HFFc6 (cell line): ENCODE data around the gene ATAD3A. TPM values are rescaled to one million over a fixed set of nuclear protein-coding genes. Genes with fewer than 3 reads are reported as not detected.

Experiments
- DNase-seq: peaks from one replicate; pipeline ENCODE4 v3.0.0-alpha.2; 2018
- H3K27ac Mint-ChIP-seq: 2 replicates; pipeline ENCODE4 v1.8.0; 2020; ENCODE audit warnings: mild to moderate bottlenecking, mixed read lengths
- H3K27me3 Mint-ChIP-seq: 2 replicates; pipeline ENCODE4 v1.8.0; 2021; ENCODE audit warnings: mild to moderate bottlenecking, moderate library complexity, mixed read lengths; ENCODE audit not compliant: insufficient read depth
- H3K36me3 Mint-ChIP-seq: 2 replicates; pipeline ENCODE4 v1.8.0; 2021; ENCODE audit warnings: low read depth, mixed read lengths
- H3K4me1 Mint-ChIP-seq: 2 replicates; pipeline ENCODE4 v1.8.0; 2020; ENCODE audit warnings: low read depth, mixed read lengths
- H3K4me3 Mint-ChIP-seq: 2 replicates; pipeline ENCODE4 v1.8.0; 2020; ENCODE audit warnings: mild to moderate bottlenecking, moderate library complexity, mixed read lengths
- H3K9me3 Mint-ChIP-seq: 2 replicates; pipeline ENCODE4 v1.8.0; 2020; ENCODE audit warnings: mild to moderate bottlenecking, mixed read lengths
- total RNA-seq, 6 experiments: library from RNA; stranded (reverse); fragmentation: NEBNext Ultra II Directional; extraction: Animal tissue kit (Norgen Biotek cat#: 25700); gene quantifications; 2 replicates in 1 of 6; 3 replicates in 5 of 6; pipeline ENCODE4 v1.2.3, GENCODE V29; 2021
- TF ChIP-seq, protein P1 (sequence below): fragments of 200-600 bp; sonication (generic); IDR thresholded peaks from 2 replicates; pipeline ENCODE4 v1.5.0; 2021; ENCODE audit warnings: antibody characterized with exemption, mild to moderate bottlenecking

Gene ATAD3A
- total RNA-seq, 6 experiments from 2014 or later: 48.7 to 61.5 (median 54.0) TPM

DNA sequence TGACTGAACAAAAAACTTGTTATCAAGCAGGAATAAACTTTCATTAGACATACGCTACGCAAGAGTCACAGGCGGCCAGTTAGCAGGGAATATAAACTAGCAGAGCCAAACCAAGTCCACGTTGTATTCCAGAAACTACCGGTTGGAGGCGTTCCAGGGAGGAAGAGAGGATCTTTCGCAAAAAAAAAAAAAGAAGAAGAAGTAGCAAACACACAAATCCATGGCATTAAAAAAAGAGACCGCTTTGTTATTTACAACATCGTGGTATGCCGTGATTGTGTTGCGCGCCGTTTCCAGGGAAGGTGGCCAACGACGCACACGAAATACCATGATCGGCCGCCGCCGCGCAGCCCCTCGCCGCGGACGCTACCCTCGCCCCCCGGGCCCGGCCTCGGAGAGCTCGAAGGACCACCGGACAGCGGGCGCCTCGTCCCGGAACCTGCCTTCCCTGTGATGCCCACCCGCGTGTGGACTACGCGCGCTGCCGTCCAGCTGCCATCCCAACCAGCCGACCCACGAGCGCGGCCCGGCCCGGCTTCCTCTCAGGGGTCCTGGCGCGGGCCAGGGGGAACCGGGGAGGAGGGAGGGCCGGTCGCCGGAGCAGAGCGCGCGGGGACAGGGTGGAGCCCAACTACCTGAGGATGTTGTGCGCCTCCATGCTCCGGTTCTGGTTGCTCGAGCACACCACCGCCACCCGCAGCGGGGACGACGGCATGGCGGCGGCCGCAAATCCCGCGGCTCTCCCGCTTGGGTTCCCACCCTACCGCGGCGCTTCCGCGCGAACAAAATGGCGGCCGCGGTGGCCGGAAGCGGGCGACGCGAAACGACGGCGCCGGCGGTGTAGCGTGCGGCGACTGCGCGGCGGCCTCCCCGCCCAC is 62.1 kb downstream of the ATAD3A start:
- TF ChIP-seq, protein P1, sequence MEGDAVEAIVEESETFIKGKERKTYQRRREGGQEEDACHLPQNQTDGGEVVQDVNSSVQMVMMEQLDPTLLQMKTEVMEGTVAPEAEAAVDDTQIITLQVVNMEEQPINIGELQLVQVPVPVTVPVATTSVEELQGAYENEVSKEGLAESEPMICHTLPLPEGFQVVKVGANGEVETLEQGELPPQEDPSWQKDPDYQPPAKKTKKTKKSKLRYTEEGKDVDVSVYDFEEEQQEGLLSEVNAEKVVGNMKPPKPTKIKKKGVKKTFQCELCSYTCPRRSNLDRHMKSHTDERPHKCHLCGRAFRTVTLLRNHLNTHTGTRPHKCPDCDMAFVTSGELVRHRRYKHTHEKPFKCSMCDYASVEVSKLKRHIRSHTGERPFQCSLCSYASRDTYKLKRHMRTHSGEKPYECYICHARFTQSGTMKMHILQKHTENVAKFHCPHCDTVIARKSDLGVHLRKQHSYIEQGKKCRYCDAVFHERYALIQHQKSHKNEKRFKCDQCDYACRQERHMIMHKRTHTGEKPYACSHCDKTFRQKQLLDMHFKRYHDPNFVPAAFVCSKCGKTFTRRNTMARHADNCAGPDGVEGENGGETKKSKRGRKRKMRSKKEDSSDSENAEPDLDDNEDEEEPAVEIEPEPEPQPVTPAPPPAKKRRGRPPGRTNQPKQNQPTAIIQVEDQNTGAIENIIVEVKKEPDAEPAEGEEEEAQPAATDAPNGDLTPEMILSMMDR: peak; percentile 55
- Mint-ChIP-seq H3K4me3 (peak overlapping the region; percentile 98), H3K9me3 (no peaks in the 10 kb centered on the region), H3K27ac (peak overlapping the region; percentile 99), H3K27me3 (peaks cover 6% of the 10 kb centered on the region), H3K4me1 (peaks cover 35% of the 10 kb centered on the region), H3K36me3 (peaks cover 29% of the 10 kb centered on the region)
- peak; percentile 48 for DNase-seq

DNA sequence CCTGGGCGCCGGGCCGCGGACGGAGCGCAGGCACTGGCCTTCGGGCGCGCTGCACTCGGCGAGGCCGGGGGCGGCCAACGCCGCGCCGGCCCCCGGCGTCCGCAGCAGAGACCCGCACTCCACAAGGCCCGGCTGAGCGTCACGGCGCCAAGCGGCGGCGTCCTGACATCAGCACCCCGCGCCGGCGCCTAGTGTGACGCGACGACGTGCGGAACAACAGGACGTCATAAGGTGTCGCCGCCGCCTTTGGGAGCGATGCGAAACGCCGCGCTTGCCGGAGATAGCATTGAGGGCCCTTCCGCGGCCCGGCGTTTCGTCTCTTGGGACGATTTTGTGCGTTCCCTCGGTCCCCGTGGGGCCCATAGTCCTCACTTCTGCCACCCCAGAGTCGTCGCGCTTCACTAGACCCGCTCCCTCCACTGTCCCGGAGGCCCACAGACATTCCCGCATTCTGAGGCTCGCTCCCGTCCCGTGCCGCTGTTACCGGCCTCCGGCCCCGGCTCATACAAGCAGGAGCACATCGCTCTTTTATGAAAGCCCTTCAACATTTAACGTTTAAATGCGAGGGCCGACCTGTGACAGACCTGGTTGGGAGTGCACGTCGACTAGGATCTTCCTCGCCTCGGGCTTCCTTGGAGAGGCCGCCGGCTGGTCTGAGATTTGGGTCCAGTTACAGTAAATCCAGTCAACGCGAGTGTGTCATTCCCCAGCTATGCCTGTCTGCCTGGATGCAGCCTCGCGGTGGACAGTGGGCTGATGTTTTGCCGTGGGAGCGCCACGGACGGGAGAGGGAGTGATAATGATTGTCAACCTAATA is 63.0 kb downstream of the ATAD3A start, which contains the start of gene SSU72:
SSU72 (minus strand) TSS at position 143 of the 817 bp plus-strand sequence. CDS start 306 bp downstream, outside the sequence.
- TF ChIP-seq, protein P1: no peak
- peaks cover 21% of the 10 kb centered on the region for H3K36me3 Mint-ChIP-seq

DNA sequence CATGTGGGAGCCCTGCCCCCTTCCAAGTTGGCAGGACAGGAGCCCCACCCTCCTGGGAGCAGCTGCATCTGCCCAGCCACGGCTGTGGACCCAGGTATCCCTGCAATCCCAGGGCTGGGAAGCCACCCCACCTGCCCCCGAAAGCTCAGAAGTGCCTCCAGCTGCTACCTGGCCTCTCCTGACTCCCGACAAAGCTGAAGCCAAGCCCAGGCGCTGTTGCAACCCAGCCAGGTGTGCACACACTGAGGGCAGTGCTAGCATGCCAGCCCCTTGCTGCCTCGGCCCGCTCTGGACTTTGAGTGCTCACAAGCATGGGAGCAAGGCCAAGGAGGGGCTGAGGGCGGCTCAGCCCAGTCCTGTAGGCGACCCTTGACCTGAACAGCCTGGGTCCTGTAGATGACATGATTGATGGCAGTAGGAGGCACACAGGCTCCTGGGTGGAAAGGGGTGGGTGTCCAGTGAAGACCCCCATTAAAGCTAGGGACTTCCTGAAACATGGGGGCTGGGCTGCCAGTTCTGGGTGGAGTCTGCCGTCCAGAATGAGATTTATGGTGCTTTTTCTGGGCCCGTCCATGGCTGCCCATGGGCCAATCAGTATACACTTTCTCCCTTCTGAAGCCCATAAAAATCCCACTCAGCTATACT is 65.5 kb downstream of the ATAD3A start:
- Mint-ChIP-seq H3K9me3 (no peaks in the 10 kb centered on the region), H3K36me3 (peaks cover 9% of the 10 kb centered on the region), H3K27ac (no peak overlapping the region), H3K4me1 (peaks cover 19% of the 10 kb centered on the region), H3K27me3 (peaks cover 25% of the 10 kb centered on the region), H3K4me3 (no peak overlapping the region)
- DNase-seq: no peak
- TF ChIP-seq, protein P1: no peak

More for the DNA sequence above, 63.0 kb downstream of the ATAD3A start, which contains the start of gene SSU72:
- H3K9me3 Mint-ChIP-seq: no peaks in the 10 kb centered on the region
- H3K4me1 Mint-ChIP-seq: peaks cover 27% of the 10 kb centered on the region
- peak within 1 kb of the TSS; percentile 99 for H3K27ac Mint-ChIP-seq
- H3K27me3 Mint-ChIP-seq: peaks cover 13% of the 10 kb centered on the region
- peak; percentile 86 for DNase-seq
- H3K4me3 Mint-ChIP-seq: peak within 1 kb of the TSS; percentile 98

DNA sequence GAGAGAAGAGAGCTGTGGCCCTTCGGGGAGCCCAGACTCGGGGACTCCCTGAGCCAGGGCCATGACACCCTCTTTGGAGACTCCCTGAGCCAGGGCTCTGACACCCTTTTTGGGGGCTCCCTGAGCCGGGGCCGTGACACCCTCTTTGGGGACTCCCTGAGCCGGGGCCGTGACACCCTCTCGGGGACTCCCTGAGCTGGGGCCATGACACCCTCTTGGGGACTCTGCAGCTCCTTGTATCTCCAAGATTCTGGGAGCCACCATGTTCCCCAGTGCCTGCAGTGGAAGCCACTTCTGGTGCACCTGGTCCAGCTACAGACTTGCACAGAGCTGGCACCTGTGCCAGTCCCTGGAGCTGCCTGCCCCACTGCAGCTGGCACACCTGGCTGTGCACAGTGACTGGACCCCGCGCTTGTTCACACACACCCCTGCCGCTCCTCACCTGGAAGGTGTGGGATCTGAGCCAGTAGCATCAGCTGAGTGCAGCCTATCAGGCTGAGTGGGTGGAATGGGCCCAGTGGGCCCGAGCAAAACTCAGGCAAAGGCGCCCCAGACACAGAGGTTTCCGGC is 66.5 kb downstream of the ATAD3A start:
- Mint-ChIP-seq H3K4me3 (no peak overlapping the region), H3K4me1 (peaks cover 16% of the 10 kb centered on the region), H3K9me3 (no peaks in the 10 kb centered on the region), H3K36me3 (peaks cover 6% of the 10 kb centered on the region), H3K27me3 (peaks cover 34% of the 10 kb centered on the region), H3K27ac (no peak overlapping the region)
- DNase-seq: no peak
- TF ChIP-seq, protein P1: no peak
